HepG2 (cell line): Measurements from ENCODE around the gene KLF16. TPM values are rescaled to one million over a fixed set of nuclear protein-coding genes. Genes with fewer than 3 reads are reported as not detected.

Experiments used
- AGO1 ChIP-seq: fragments of 200-400 bp; formaldehyde crosslinking; IDR thresholded peaks from 2 replicates; pipeline ENCODE4 v1.6.1; 2017; ENCODE audit warnings: mild to moderate bottlenecking, low read depth, low read length, moderate library complexity; ENCODE audit not compliant: poor library complexity, severe bottlenecking
- BORCS8-MEF2B ChIP-seq: sonication (generic); formaldehyde crosslinking; IDR thresholded peaks from 2 replicates; pipeline ENCODE4 v1.8.0; 2022; ENCODE audit warnings: mild to moderate bottlenecking, missing genetic modification reagents
- HMGXB3 ChIP-seq: sonication (generic); formaldehyde crosslinking; IDR thresholded peaks from 2 replicates; pipeline ENCODE4 v1.4.0; 2020; ENCODE audit warnings: missing genetic modification reagents, borderline replicate concordance
- LBX2 ChIP-seq: sonication (generic); formaldehyde crosslinking; IDR thresholded peaks from 2 replicates; pipeline ENCODE4 v1.5.0; 2020; ENCODE audit warnings: missing genetic modification reagents, mild to moderate bottlenecking, borderline replicate concordance
- PHF5A ChIP-seq: IDR thresholded peaks from one replicate; pipeline ENCODE4 v1.6.1; 2018; ENCODE audit warnings: low read depth, missing genetic modification reagents; ENCODE audit not compliant: unreplicated experiment
- POLR2AphosphoS5 ChIP-seq: IDR thresholded peaks from 2 replicates; pipeline ENCODE4 v1.6.1; 2012; ENCODE audit warnings: low read depth, low read length
- PREB ChIP-seq: sonication (generic); formaldehyde crosslinking; IDR thresholded peaks from 2 replicates; pipeline ENCODE4 v1.4.0; 2020; ENCODE audit warnings: missing genetic modification reagents
- PTBP1 ChIP-seq: fragments of 200-400 bp; formaldehyde crosslinking; IDR thresholded peaks from 2 replicates; pipeline ENCODE4 v1.6.1; 2018; ENCODE audit warnings: low read length, low read depth; ENCODE audit not compliant: poor library complexity, severe bottlenecking
- RBM22 ChIP-seq: fragments of 200-400 bp; formaldehyde crosslinking; optimal IDR thresholded peaks from 2 replicates; pipeline ENCODE3; 2017; ENCODE audit warnings: mild to moderate bottlenecking, low read length, moderate library complexity
- TRIM22 ChIP-seq: fragments of 450-650 bp; IDR thresholded peaks from 2 replicates; pipeline ENCODE4 v1.6.1; 2017
- ZBTB3 ChIP-seq: sonication (generic); formaldehyde crosslinking; IDR thresholded peaks from 2 replicates; pipeline ENCODE4 v1.4.0; 2020; ENCODE audit warnings: low read depth, mild to moderate bottlenecking, moderate library complexity, missing genetic modification reagents, borderline replicate concordance
- ZFP37 ChIP-seq: sonication (generic); formaldehyde crosslinking; IDR thresholded peaks from 2 replicates; pipeline ENCODE4 v1.4.0; 2020; ENCODE audit warnings: missing genetic modification reagents, borderline replicate concordance
- ZMAT3 ChIP-seq: sonication (generic); formaldehyde crosslinking; conservative IDR thresholded peaks from 2 replicates; pipeline ENCODE4 v1.7.0; 2021; ENCODE audit warnings: missing genetic modification reagents
- ZNF552 ChIP-seq: sonication (generic); formaldehyde crosslinking; IDR thresholded peaks from 2 replicates; pipeline ENCODE4 v1.9.0; 2022; ENCODE audit warnings: missing genetic modification reagents, mild to moderate bottlenecking, borderline replicate concordance
- ZNF567 ChIP-seq: sonication (generic); formaldehyde crosslinking; IDR thresholded peaks from 2 replicates; pipeline ENCODE4 v1.8.1; 2023; ENCODE audit warnings: mild to moderate bottlenecking, missing genetic modification reagents, borderline replicate concordance
- ZNF589 ChIP-seq: sonication (generic); formaldehyde crosslinking; conservative IDR thresholded peaks from 2 replicates; pipeline ENCODE4 v1.8.0; 2022; ENCODE audit warnings: mild to moderate bottlenecking, moderate library complexity, missing genetic modification reagents
- ZNF788 ChIP-seq: sonication (generic); formaldehyde crosslinking; IDR thresholded peaks from 2 replicates; pipeline ENCODE4 v1.5.0; 2020; ENCODE audit warnings: mild to moderate bottlenecking, missing genetic modification reagents, borderline replicate concordance
- ZSCAN20 ChIP-seq: sonication (generic); formaldehyde crosslinking; IDR thresholded peaks from 2 replicates; pipeline ENCODE4 v1.4.0; 2020; ENCODE audit warnings: missing genetic modification reagents, mild to moderate bottlenecking, borderline replicate concordance
- polyA plus RNA-seq, 8 experiments: library from polyadenylated mRNA; depleted of rRNA in 3 of 8; stranded (reverse) in 7 of 8; unstranded in 1 of 8; fragments of >200 nt; fragmentation: Illumina TruSeq in 4 of 8; extraction: Trizol in 4 of 8; gene quantifications; 2 replicates each; pipeline versions ENCODE4 v1.2.1 to v1.2.3, GENCODE V29; 2011 to 2016; ENCODE audit warnings: low read depth in 4 of 8, missing spikeins in 1 of 8, mixed read lengths in 1 of 8; ENCODE audit not compliant: insufficient read depth in 1 of 8
- total RNA-seq, 5 experiments: library from RNA; depleted of rRNA; stranded (reverse); fragments of >200 nt; fragmentation: Illumina TruSeq; extraction: Trizol; gene quantifications; 2 replicates each; pipeline ENCODE4 v1.2.3, GENCODE V29; 2016; ENCODE audit warnings: low read depth in 1 of 5
- TF ChIP-seq, protein P1 (sequence below): IDR thresholded peaks from 2 replicates; pipeline ENCODE4 v1.6.1; 2016; ENCODE audit warnings: mild to moderate bottlenecking

KLF16 gene
- total and polyA plus RNA-seq, 2 of the 13 experiments (the other 11 are each of a cell fraction or from before 2014, with no cell fraction given), result 3.5 to 6.7 TPM

GRCh38 chr19:1905110-1905862, 41.9 kb upstream of the KLF16 start, which contains the start of the genes ADAT3 and SCAMP4 (continued):
- peak; percentile 25; the same call in 1 of the 2 replicates for TF ChIP-seq HMGXB3 (CRISPR knock-in tag)
- peak; percentile 77 for TF ChIP-seq POLR2AphosphoS5
- peak; percentile 70 for TF ChIP-seq PTBP1
- no peak for TF ChIP-seq ZNF567 (CRISPR knock-in tag)
- no peak for TF ChIP-seq TRIM22
- no peak for TF ChIP-seq ZNF589 (CRISPR knock-in tag)
- peak; percentile 58; the same call in 1 of the 2 replicates for TF ChIP-seq ZSCAN20
- TF ChIP-seq ZNF552 (CRISPR knock-in tag), result no peak
- TF ChIP-seq PHF5A, result peak; percentile 13
- no peak for TF ChIP-seq AGO1
- TF ChIP-seq ZFP37, result 0 out of 2 replicates have a peak, but pooled peaks have one; percentile 35
- TF ChIP-seq ZBTB3 (CRISPR knock-in tag), result 0 out of 2 replicates have a peak, but pooled peaks have one; percentile 54
- TF ChIP-seq BORCS8-MEF2B (CRISPR knock-in tag), result no peak
- 0 out of 2 replicates have a peak, but pooled peaks have one; percentile 3 for TF ChIP-seq ZMAT3 (CRISPR knock-in tag)
- TF ChIP-seq, protein P1, sequence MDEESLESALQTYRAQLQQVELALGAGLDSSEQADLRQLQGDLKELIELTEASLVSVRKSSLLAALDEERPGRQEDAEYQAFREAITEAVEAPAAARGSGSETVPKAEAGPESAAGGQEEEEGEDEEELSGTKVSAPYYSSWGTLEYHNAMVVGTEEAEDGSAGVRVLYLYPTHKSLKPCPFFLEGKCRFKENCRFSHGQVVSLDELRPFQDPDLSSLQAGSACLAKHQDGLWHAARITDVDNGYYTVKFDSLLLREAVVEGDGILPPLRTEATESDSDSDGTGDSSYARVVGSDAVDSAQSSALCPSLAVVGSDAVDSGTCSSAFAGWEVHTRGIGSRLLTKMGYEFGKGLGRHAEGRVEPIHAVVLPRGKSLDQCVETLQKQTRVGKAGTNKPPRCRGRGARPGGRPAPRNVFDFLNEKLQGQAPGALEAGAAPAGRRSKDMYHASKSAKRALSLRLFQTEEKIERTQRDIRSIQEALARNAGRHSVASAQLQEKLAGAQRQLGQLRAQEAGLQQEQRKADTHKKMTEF (CRISPR knock-in tag), result peak; percentile 61
- TF ChIP-seq RBM22, result peak; percentile 67
- TF ChIP-seq PREB (CRISPR knock-in tag), result no peak
- peak; percentile 65; the same call in 1 of the 2 replicates for TF ChIP-seq ZNF788 (CRISPR knock-in tag)
- no peak for TF ChIP-seq LBX2 (CRISPR knock-in tag)
